ENCODE data around the gene DMRTA1. TPM values are rescaled to one million over a fixed set of nuclear protein-coding genes. Genes with fewer than 3 reads are reported as not detected.
"Not testable (repeated sequence)": the region's sequence is repeated elsewhere in the genome, so short reads cannot be mapped to it uniquely, and the experiment has no call there.

Gene DMRTA1
- polyA plus RNA-seq, 4 donors, result under 0.01 to 0.31 (median 0.12) TPM; not detected in 1

GRCh38 chr9:22424616-22425015, 22.0 kb upstream of the DMRTA1 start:
- Histone ChIP-seq H3K36me3 (ENCODE audit: control insufficient read depth in 3 of 3, insufficient read depth in 2 of 3, low read depth in 1 of 3, low read length in 3 of 3) (no peaks in the 10 kb centered on the region), H3K4me3 (ENCODE audit: low read depth in 1 of 3, low read length in 3 of 3) (no peak overlapping the region), H3K4me1 (ENCODE audit: control insufficient read depth in 3 of 3, insufficient read depth in 2 of 3, low read depth in 1 of 3, low read length in 2 of 3) (no peaks in the 10 kb centered on the region), H3K27ac (ENCODE audit: low read depth in 1 of 3, low read length in 2 of 3) (no peak overlapping the region), H3K9me3 (ENCODE audit: control insufficient read depth in 2 of 2, insufficient read depth in 1 of 2, low read depth in 1 of 2, low read length in 1 of 2) (no peaks in the 10 kb centered on the region), H3K27me3 (ENCODE audit: control insufficient read depth in 3 of 3, insufficient read depth in 3 of 3, low read length in 3 of 3) (no peaks in the 10 kb centered on the region)
- DNase-seq (no peak), FAIRE-seq (no peak)
- 80 to 89% (median 81%) methylated on average over 2 of the region's 2 CpGs for WGBS, 3 donors

- WGBS, 3 donors, result 77 to 84% (median 80%) methylated on average over 4 of the region's 4 CpGs
- Histone ChIP-seq H3K9me3 (ENCODE audit: control insufficient read depth in 2 of 2, insufficient read depth in 1 of 2, low read depth in 1 of 2, low read length in 1 of 2) (no peaks in the 10 kb centered on the region), H3K4me3 (ENCODE audit: low read depth in 1 of 3, low read length in 3 of 3) (no peak overlapping the region), H3K36me3 (ENCODE audit: control insufficient read depth in 3 of 3, insufficient read depth in 2 of 3, low read depth in 1 of 3, low read length in 3 of 3) (no peaks in the 10 kb centered on the region), H3K27ac (ENCODE audit: low read depth in 1 of 3, low read length in 2 of 3) (no peak overlapping the region), H3K27me3 (ENCODE audit: control insufficient read depth in 3 of 3, insufficient read depth in 3 of 3, low read length in 3 of 3) (no peaks in the 10 kb centered on the region), H3K4me1 (ENCODE audit: control insufficient read depth in 3 of 3, insufficient read depth in 2 of 3, low read depth in 1 of 3, low read length in 2 of 3) (no peaks in the 10 kb centered on the region)
- no peak for FAIRE-seq
- DNase-seq, result no peak
Observed at GRCh38 chr9:22425551-22425950, 21.1 kb upstream of the DMRTA1 start.

GRCh38 chr9:22427226-22427880, 19.3 kb upstream of the DMRTA1 start:
- FAIRE-seq (no peak), DNase-seq (no peak)
- Histone ChIP-seq H3K36me3 (ENCODE audit: control insufficient read depth in 3 of 3, insufficient read depth in 2 of 3, low read depth in 1 of 3, low read length in 3 of 3) (no peaks in the 10 kb centered on the region), H3K27me3 (ENCODE audit: control insufficient read depth in 3 of 3, insufficient read depth in 3 of 3, low read length in 3 of 3) (no peaks in the 10 kb centered on the region), H3K27ac (ENCODE audit: low read depth in 1 of 3, low read length in 2 of 3) (no peak overlapping the region), H3K9me3 (ENCODE audit: control insufficient read depth in 2 of 2, insufficient read depth in 1 of 2, low read depth in 1 of 2, low read length in 1 of 2) (no peaks in the 10 kb centered on the region), H3K4me3 (ENCODE audit: low read depth in 1 of 3, low read length in 3 of 3) (no peak overlapping the region), H3K4me1 (ENCODE audit: control insufficient read depth in 3 of 3, insufficient read depth in 2 of 3, low read depth in 1 of 3, low read length in 2 of 3) (no peaks in the 10 kb centered on the region)
- WGBS, 3 donors, result 36 to 58% (median 47%) methylated on average over 5 of the region's 5 CpGs

- DNase-seq (no peak), FAIRE-seq (no peak)
- H3K9me3 ChIP-seq (ENCODE audit: control insufficient read depth in 2 of 2, insufficient read depth in 1 of 2, low read depth in 1 of 2, low read length in 1 of 2), result no peaks in the 10 kb centered on the region
- H3K4me1 ChIP-seq (ENCODE audit: control insufficient read depth in 3 of 3, insufficient read depth in 2 of 3, low read depth in 1 of 3, low read length in 2 of 3), result no peaks in the 10 kb centered on the region
- H3K4me3 ChIP-seq (ENCODE audit: low read depth in 1 of 3, low read length in 3 of 3), result no peak overlapping the region
- H3K27me3 ChIP-seq (ENCODE audit: control insufficient read depth in 3 of 3, insufficient read depth in 3 of 3, low read length in 3 of 3), result no peaks in the 10 kb centered on the region
- H3K36me3 ChIP-seq (ENCODE audit: control insufficient read depth in 3 of 3, insufficient read depth in 2 of 3, low read depth in 1 of 3, low read length in 3 of 3), result no peaks in the 10 kb centered on the region
- 80 to 89% (median 85%) methylated on average over 15 of the region's 15 CpGs for WGBS, 3 donors
- no peak overlapping the region for H3K27ac ChIP-seq (ENCODE audit: low read depth in 1 of 3, low read length in 2 of 3)
Observed at GRCh38 chr9:22433691-22434090, 12.9 kb upstream of the DMRTA1 start.

GRCh38 chr9:22435252-22435651, 11.4 kb upstream of the DMRTA1 start:
- not testable (repeated sequence) for FAIRE-seq; H3K9me3 ChIP-seq (ENCODE audit: control insufficient read depth in 2 of 2, insufficient read depth in 1 of 2, low read depth in 1 of 2, low read length in 1 of 2); H3K27ac ChIP-seq (ENCODE audit: low read depth in 1 of 3, low read length in 2 of 3); H3K4me3 ChIP-seq (ENCODE audit: low read depth in 1 of 3, low read length in 3 of 3); H3K36me3 ChIP-seq (ENCODE audit: control insufficient read depth in 3 of 3, insufficient read depth in 2 of 3, low read depth in 1 of 3, low read length in 3 of 3); DNase-seq; H3K4me1 ChIP-seq (ENCODE audit: control insufficient read depth in 3 of 3, insufficient read depth in 2 of 3, low read depth in 1 of 3, low read length in 2 of 3); H3K27me3 ChIP-seq (ENCODE audit: control insufficient read depth in 3 of 3, insufficient read depth in 3 of 3, low read length in 3 of 3)
- 65 to 76% (median 66%) methylated on average over 3 of the region's 3 CpGs for WGBS, 3 donors

- FAIRE-seq; H3K36me3 ChIP-seq (ENCODE audit: control insufficient read depth in 3 of 3, insufficient read depth in 2 of 3, low read depth in 1 of 3, low read length in 3 of 3): not testable (repeated sequence)
- 43 to 68% (median 51%) methylated on average over 8 of the region's 8 CpGs for WGBS, 3 donors
Observed at GRCh38 chr9:22437461-22438067, 9.1 kb upstream of the DMRTA1 start.

GRCh38 chr9:22440841-22441240, 5.8 kb upstream of the DMRTA1 start:
- Histone ChIP-seq H3K4me3 (ENCODE audit: low read depth in 1 of 3, low read length in 3 of 3) (no peak overlapping the region), H3K36me3 (ENCODE audit: control insufficient read depth in 3 of 3, insufficient read depth in 2 of 3, low read depth in 1 of 3, low read length in 3 of 3) (no peaks in the 10 kb centered on the region), H3K4me1 (ENCODE audit: control insufficient read depth in 3 of 3, insufficient read depth in 2 of 3, low read depth in 1 of 3, low read length in 2 of 3) (no peaks in the 10 kb centered on the region), H3K27ac (ENCODE audit: low read depth in 1 of 3, low read length in 2 of 3) (no peak overlapping the region), H3K27me3 (ENCODE audit: control insufficient read depth in 3 of 3, insufficient read depth in 3 of 3, low read length in 3 of 3) (peaks cover 0 to 2% (median 0%) of the 10 kb centered on the region in 3 donors), H3K9me3 (ENCODE audit: control insufficient read depth in 2 of 2, insufficient read depth in 1 of 2, low read depth in 1 of 2, low read length in 1 of 2) (no peaks in the 10 kb centered on the region)
- WGBS, 3 donors, result 91 to 96% (median 92%) methylated on average over 16 of the region's 16 CpGs
- DNase-seq (no peak), FAIRE-seq (no peak)

More at GRCh38 chr9:22437461-22438067, 9.1 kb upstream of the DMRTA1 start:
- H3K27ac ChIP-seq (ENCODE audit: low read depth in 1 of 3, low read length in 2 of 3); H3K4me1 ChIP-seq (ENCODE audit: control insufficient read depth in 3 of 3, insufficient read depth in 2 of 3, low read depth in 1 of 3, low read length in 2 of 3); H3K9me3 ChIP-seq (ENCODE audit: control insufficient read depth in 2 of 2, insufficient read depth in 1 of 2, low read depth in 1 of 2, low read length in 1 of 2); H3K27me3 ChIP-seq (ENCODE audit: control insufficient read depth in 3 of 3, insufficient read depth in 3 of 3, low read length in 3 of 3); DNase-seq; H3K4me3 ChIP-seq (ENCODE audit: low read depth in 1 of 3, low read length in 3 of 3): not testable (repeated sequence)

- Histone ChIP-seq H3K27me3 (ENCODE audit: control insufficient read depth in 3 of 3, insufficient read depth in 3 of 3, low read length in 3 of 3) (peaks cover 6 to 20% (median 7%) of the 10 kb centered on the region in 3 donors), H3K27ac (ENCODE audit: low read depth in 1 of 3, low read length in 2 of 3) (no peak overlapping the region)
- DNase-seq, result peak; percentile 42 to 76
Observed at GRCh38 chr9:22446950-22447617, 460 bp downstream of the DMRTA1 start.

More at GRCh38 chr9:22446950-22447617, 460 bp downstream of the DMRTA1 start:
- FAIRE-seq, result no peak
- Histone ChIP-seq H3K36me3 (ENCODE audit: control insufficient read depth in 3 of 3, insufficient read depth in 2 of 3, low read depth in 1 of 3, low read length in 3 of 3) (no peaks in the 10 kb centered on the region), H3K4me3 (ENCODE audit: low read depth in 1 of 3, low read length in 3 of 3) (peak overlapping the region; percentile 36 to 69 (median 54)), H3K4me1 (ENCODE audit: control insufficient read depth in 3 of 3, insufficient read depth in 2 of 3, low read depth in 1 of 3, low read length in 2 of 3) (peaks cover 0 to 2% (median 0%) of the 10 kb centered on the region in 3 donors), H3K9me3 (ENCODE audit: control insufficient read depth in 2 of 2, insufficient read depth in 1 of 2, low read depth in 1 of 2, low read length in 1 of 2) (no peaks in the 10 kb centered on the region)
- WGBS, 3 donors, result 1% methylated on average over 58 to 70 of the region's 70 CpGs
